SU-DHL-6 (cell line): ENCODE data around the gene WASF3.
"Not testable (repeated sequence)": the region's sequence is repeated elsewhere in the genome, so short reads cannot be mapped to it uniquely, and the experiment has no call there.

Experiments
- EZH2phosphoT487 ChIP-seq: fragments of 200-600 bp; sonication (generic), shearing (Covaris generic); conservative IDR thresholded peaks from 2 replicates; pipeline ENCODE4 v1.6.1; 2018; ENCODE audit warnings: mild to moderate bottlenecking, antibody characterized with exemption, low read length, moderate library complexity, mixed read lengths
- TF ChIP-seq, protein P1 (sequence below): fragments of 200-600 bp; sonication (generic); IDR thresholded peaks from one replicate; pipeline ENCODE4 v1.5.1; 2017; ENCODE audit warnings: antibody characterized with exemption, mild to moderate bottlenecking, low read length, moderate library complexity; ENCODE audit not compliant: insufficient read depth, poor library complexity, severe bottlenecking

DNA sequence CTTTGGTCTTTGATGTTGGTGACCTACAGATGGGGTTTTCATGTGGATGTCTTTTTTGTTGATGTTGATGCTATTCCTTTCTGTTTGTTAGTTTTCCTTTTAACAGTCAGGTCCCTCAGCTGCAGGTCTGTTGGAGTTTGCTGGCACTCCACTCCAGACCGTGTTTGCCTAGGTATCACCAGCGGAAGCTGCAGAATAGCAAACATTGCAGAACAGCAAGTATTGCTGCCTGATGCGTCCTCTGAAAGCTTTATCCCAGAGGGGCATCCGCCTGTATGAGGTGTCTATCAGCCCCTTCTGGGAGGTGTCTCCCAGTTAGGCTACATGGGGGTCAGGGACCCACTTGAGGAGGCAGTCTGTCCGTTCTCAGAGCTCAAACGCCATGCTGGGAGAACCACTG, 78.2 kb downstream of the WASF3 start:
- TF ChIP-seq, protein P1, sequence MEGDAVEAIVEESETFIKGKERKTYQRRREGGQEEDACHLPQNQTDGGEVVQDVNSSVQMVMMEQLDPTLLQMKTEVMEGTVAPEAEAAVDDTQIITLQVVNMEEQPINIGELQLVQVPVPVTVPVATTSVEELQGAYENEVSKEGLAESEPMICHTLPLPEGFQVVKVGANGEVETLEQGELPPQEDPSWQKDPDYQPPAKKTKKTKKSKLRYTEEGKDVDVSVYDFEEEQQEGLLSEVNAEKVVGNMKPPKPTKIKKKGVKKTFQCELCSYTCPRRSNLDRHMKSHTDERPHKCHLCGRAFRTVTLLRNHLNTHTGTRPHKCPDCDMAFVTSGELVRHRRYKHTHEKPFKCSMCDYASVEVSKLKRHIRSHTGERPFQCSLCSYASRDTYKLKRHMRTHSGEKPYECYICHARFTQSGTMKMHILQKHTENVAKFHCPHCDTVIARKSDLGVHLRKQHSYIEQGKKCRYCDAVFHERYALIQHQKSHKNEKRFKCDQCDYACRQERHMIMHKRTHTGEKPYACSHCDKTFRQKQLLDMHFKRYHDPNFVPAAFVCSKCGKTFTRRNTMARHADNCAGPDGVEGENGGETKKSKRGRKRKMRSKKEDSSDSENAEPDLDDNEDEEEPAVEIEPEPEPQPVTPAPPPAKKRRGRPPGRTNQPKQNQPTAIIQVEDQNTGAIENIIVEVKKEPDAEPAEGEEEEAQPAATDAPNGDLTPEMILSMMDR, result not testable (repeated sequence)
- TF ChIP-seq EZH2phosphoT487, result not testable (repeated sequence)
